Measurements from ENCODE around the gene CCDC136. TPM values are rescaled to one million over a fixed set of nuclear protein-coding genes. Genes with fewer than 3 reads are reported as not detected.

CCDC136 gene
- total RNA-seq, 1 donor: 7.2 TPM

- Histone ChIP-seq H3K36me3 (ENCODE audit: insufficient read depth, low read length) (peaks cover 97% of the 10 kb centered on the region), H3K9me3 (ENCODE audit: low read depth, low read length) (no peaks in the 10 kb centered on the region), H4K20me1 (ENCODE audit: insufficient read depth, low read length) (peaks cover 77% of the 10 kb centered on the region), H3K4me3 (ENCODE audit: insufficient read depth, low read length) (no peak overlapping the region), H3K4me2 (ENCODE audit: insufficient read depth, low read length) (no peak overlapping the region), H3K27ac (ENCODE audit: low read depth, low read length) (no peak overlapping the region), H3K79me2 (ENCODE audit: insufficient read depth, low read length) (peaks cover 30% of the 10 kb centered on the region), H3K4me1 (ENCODE audit: insufficient read depth, low read length) (peaks cover 4% of the 10 kb centered on the region), H3K27me3 (ENCODE audit: insufficient read depth, low read length) (no peaks in the 10 kb centered on the region), H2AFZ (ENCODE audit: low read length) (no peak overlapping the region)
- DNase-seq (ENCODE audit: insufficient read length, low spot score, missing footprints): peak; percentile 85
- TF ChIP-seq CTCF (IDR thresholded peaks at IDR 0.05; ENCODE audit: extremely low read depth, low read depth, low read length): no peak
These were observed 51.2 kb downstream of the CCDC136 start for GRCh38 chr7:128842674-128843641.

- H4K20me1 ChIP-seq (ENCODE audit: insufficient read depth, low read length): peaks cover 70% of the 10 kb centered on the region
- no peaks in the 10 kb centered on the region for H3K9me3 ChIP-seq (ENCODE audit: low read depth, low read length)
- no peaks in the 10 kb centered on the region for H3K27me3 ChIP-seq (ENCODE audit: insufficient read depth, low read length)
- no peak overlapping the region for H3K4me2 ChIP-seq (ENCODE audit: insufficient read depth, low read length)
- H3K36me3 ChIP-seq (ENCODE audit: insufficient read depth, low read length): peaks cover 93% of the 10 kb centered on the region
- peak; percentile 60 for DNase-seq (ENCODE audit: insufficient read length, low spot score, missing footprints)
- no peak overlapping the region for H3K4me3 ChIP-seq (ENCODE audit: insufficient read depth, low read length)
- H3K27ac ChIP-seq (ENCODE audit: low read depth, low read length): no peak overlapping the region
- no peak for TF ChIP-seq CTCF (IDR thresholded peaks at IDR 0.05; ENCODE audit: extremely low read depth, low read depth, low read length)
- peaks cover 4% of the 10 kb centered on the region for H3K4me1 ChIP-seq (ENCODE audit: insufficient read depth, low read length)
- no peak overlapping the region for H2AFZ ChIP-seq (ENCODE audit: low read length)
- peaks cover 20% of the 10 kb centered on the region for H3K79me2 ChIP-seq (ENCODE audit: insufficient read depth, low read length)
These were observed 52.3 kb downstream of the CCDC136 start for GRCh38 chr7:128843938-128844621.

GRCh38 chr7:128844777-128845311 is 53.1 kb downstream of the CCDC136 start:
- H4K20me1 ChIP-seq (ENCODE audit: insufficient read depth, low read length): peaks cover 63% of the 10 kb centered on the region
- peak; percentile 76 for DNase-seq (ENCODE audit: insufficient read length, low spot score, missing footprints)
- peaks cover 93% of the 10 kb centered on the region for H3K36me3 ChIP-seq (ENCODE audit: insufficient read depth, low read length)
- H3K4me1 ChIP-seq (ENCODE audit: insufficient read depth, low read length): peaks cover 4% of the 10 kb centered on the region
- no peaks in the 10 kb centered on the region for H3K9me3 ChIP-seq (ENCODE audit: low read depth, low read length)
- H3K4me2 ChIP-seq (ENCODE audit: insufficient read depth, low read length): no peak overlapping the region
- no peak overlapping the region for H3K4me3 ChIP-seq (ENCODE audit: insufficient read depth, low read length)
- no peaks in the 10 kb centered on the region for H3K27me3 ChIP-seq (ENCODE audit: insufficient read depth, low read length)
- no peak overlapping the region for H2AFZ ChIP-seq (ENCODE audit: low read length)
- no peak overlapping the region for H3K27ac ChIP-seq (ENCODE audit: low read depth, low read length)
- no peak for TF ChIP-seq CTCF (IDR thresholded peaks at IDR 0.05; ENCODE audit: extremely low read depth, low read depth, low read length)
- H3K79me2 ChIP-seq (ENCODE audit: insufficient read depth, low read length): peaks cover 14% of the 10 kb centered on the region

Measured in osteoblast (primary cell).